ENCODE results near the gene PNMA1.

Gene PNMA1

GRCh38 chr14:73744874-73745529 is 30.8 kb upstream of the PNMA1 start:
- no peak for TF ChIP-seq CTCF (conservative IDR thresholded peaks at IDR 0.05; ENCODE audit: low read depth, low read length)
- no peak overlapping the region for H3K4me3 ChIP-seq (ENCODE audit: low read length)
- no peak for DNase-seq (ENCODE audit: low read depth)

- no peak overlapping the region for H3K4me3 ChIP-seq (ENCODE audit: low read length)
- no peak for DNase-seq (ENCODE audit: low read depth)
- no peak for TF ChIP-seq CTCF (conservative IDR thresholded peaks at IDR 0.05; ENCODE audit: low read depth, low read length)
Observed at GRCh38 chr14:73744175-73744867, 30.1 kb upstream of the PNMA1 start.

GRCh38 chr14:73743431-73743931 is 29.3 kb upstream of the PNMA1 start:
- no peak overlapping the region for H3K4me3 ChIP-seq (ENCODE audit: low read length)
- DNase-seq (ENCODE audit: low read depth) = no peak
- TF ChIP-seq CTCF (conservative IDR thresholded peaks at IDR 0.05; ENCODE audit: low read depth, low read length) = no peak

GRCh38 chr14:73742520-73743238 is 28.5 kb upstream of the PNMA1 start:
- no peak overlapping the region for H3K4me3 ChIP-seq (ENCODE audit: low read length)
- TF ChIP-seq CTCF (conservative IDR thresholded peaks at IDR 0.05; ENCODE audit: low read depth, low read length) = no peak
- DNase-seq (ENCODE audit: low read depth) = no peak

- H3K4me3 ChIP-seq (ENCODE audit: low read length) = peak overlapping the region; percentile 8
- DNase-seq (ENCODE audit: low read depth) = no peak
- no peak for TF ChIP-seq CTCF (conservative IDR thresholded peaks at IDR 0.05; ENCODE audit: low read depth, low read length)
Observed at GRCh38 chr14:73741876-73742519, 27.8 kb upstream of the PNMA1 start.

GRCh38 chr14:73741386-73741875 is 27.2 kb upstream of the PNMA1 start:
- no peak for DNase-seq (ENCODE audit: low read depth)
- peak; percentile 18 for TF ChIP-seq CTCF (conservative IDR thresholded peaks at IDR 0.05; ENCODE audit: low read depth, low read length)
- peak overlapping the region; percentile 12 for H3K4me3 ChIP-seq (ENCODE audit: low read length)

Measured in retinal pigment epithelial cell (primary cell).